AG09319 (cell line): Measurements from ENCODE around the gene DISC1.

ENCODE experiments used
- DNase-seq: peaks from one replicate; pipeline ENCODE4 v3.0.0-alpha.2; 2010; ENCODE audit warnings: low read depth; ENCODE audit errors: extremely low read depth
- CTCF ChIP-seq: IDR thresholded peaks from 2 replicates; pipeline ENCODE4 v1.5.1; 2011; ENCODE audit warnings: low read depth, mild to moderate bottlenecking, inconsistent platforms, low read length, moderate library complexity

DISC1 gene

GRCh38 chr1:231931146-231931545 is 304.6 kb downstream of the DISC1 start:
- TF ChIP-seq CTCF: no peak
- no peak for DNase-seq

GRCh38 chr1:231931846-231932454 is 305.4 kb downstream of the DISC1 start:
- TF ChIP-seq CTCF: peak; percentile 39
- DNase-seq: no peak

- no peak for TF ChIP-seq CTCF
- no peak for DNase-seq
Observed at GRCh38 chr1:231933711-231934626, 307.4 kb downstream of the DISC1 start.

- no peak for TF ChIP-seq CTCF
- DNase-seq: no peak
Observed at GRCh38 chr1:231934797-231935196, 308.2 kb downstream of the DISC1 start.

- TF ChIP-seq CTCF: no peak
- no peak for DNase-seq
Observed at GRCh38 chr1:231935856-231936255, 309.3 kb downstream of the DISC1 start.

- DNase-seq: no peak
- no peak for TF ChIP-seq CTCF
Observed at GRCh38 chr1:231936983-231937775, 310.6 kb downstream of the DISC1 start.
